WTC11 (cell line): ENCODE measurements around the gene CETP. TPM values are rescaled to one million over a fixed set of nuclear protein-coding genes. Genes with fewer than 3 reads are reported as not detected.

Experiments
- ATAC-seq: fragments of 200-7000 bp; cut with Tn5 transposase; 2 replicates; pipeline ENCODE4 v1.10.0; 2021; ENCODE audit warnings: mild to moderate bottlenecking, moderate library complexity
- CTCF ChIA-PET: fragments of 300-600 bp; sonication (Branson Sonifier 250); formaldehyde crosslinking; loops from one replicate; lab custom pipeline; 2021; ENCODE audit warnings: antibody characterized with exemption; lab: Charles Lee
- POLR2A ChIA-PET: fragments of 350-600 bp; sonication (Branson Sonifier 250); formaldehyde crosslinking; loops from one replicate; lab custom pipeline; 2021; ENCODE audit warnings: antibody characterized with exemption; lab: Charles Lee
- DNase-seq: peaks from one replicate; pipeline ENCODE4 v3.0.0; 2021; ENCODE audit warnings: low spot score
- H3K27ac Mint-ChIP-seq: 2 replicates; pipeline ENCODE4 v1.8.0; 2021; ENCODE audit warnings: mixed read lengths
- H3K27me3 Mint-ChIP-seq: 2 replicates; pipeline ENCODE4 v1.8.0; 2021; ENCODE audit warnings: low read depth, mild to moderate bottlenecking, moderate library complexity, mixed read lengths
- H3K36me3 Mint-ChIP-seq: 2 replicates; pipeline ENCODE4 v1.8.0; 2021; ENCODE audit warnings: mixed read lengths
- H3K4me1 Mint-ChIP-seq: 2 replicates; pipeline ENCODE4 v1.8.0; 2022; ENCODE audit warnings: mixed read lengths
- H3K4me3 Mint-ChIP-seq: 2 replicates; pipeline ENCODE4 v1.8.0; 2021; ENCODE audit warnings: mild to moderate bottlenecking, moderate library complexity, mixed read lengths
- H3K9me3 Mint-ChIP-seq: 2 replicates; pipeline ENCODE4 v1.8.0; 2021; ENCODE audit warnings: mixed read lengths
- CBFB ChIP-seq: sonication (generic); formaldehyde crosslinking; IDR thresholded peaks from 2 replicates; pipeline ENCODE4 v1.8.1; 2022; ENCODE audit warnings: mild to moderate bottlenecking, low read depth, missing genetic modification reagents
- E2F5 ChIP-seq: sonication (generic); formaldehyde crosslinking; IDR thresholded peaks from 2 replicates; pipeline ENCODE4 v1.8.1; 2022; ENCODE audit warnings: mild to moderate bottlenecking, moderate library complexity, missing genetic modification reagents
- FOXK1 ChIP-seq: sonication (generic); formaldehyde crosslinking; IDR thresholded peaks from 2 replicates; pipeline ENCODE4 v1.8.0; 2022; ENCODE audit warnings: mild to moderate bottlenecking, moderate library complexity, missing genetic modification reagents
- GABPB1 ChIP-seq: sonication (generic); formaldehyde crosslinking; IDR thresholded peaks from 2 replicates; pipeline ENCODE4 v1.8.1; 2023; ENCODE audit warnings: mild to moderate bottlenecking, missing genetic modification reagents
- IRF2 ChIP-seq: sonication (generic); formaldehyde crosslinking; IDR thresholded peaks from 2 replicates; pipeline ENCODE4 v1.8.0; 2022; ENCODE audit warnings: low read depth, missing genetic modification reagents, borderline replicate concordance
- MLX ChIP-seq: sonication (generic); formaldehyde crosslinking; IDR thresholded peaks from 2 replicates; pipeline ENCODE4 v1.8.1; 2023; ENCODE audit warnings: mild to moderate bottlenecking, missing genetic modification reagents, moderate library complexity
- NR3C1 ChIP-seq: sonication (generic); formaldehyde crosslinking; conservative IDR thresholded peaks from 2 replicates; pipeline ENCODE4 v1.8.1; 2023; ENCODE audit warnings: low read depth, mild to moderate bottlenecking, missing genetic modification reagents
- SP1 ChIP-seq: sonication (generic); formaldehyde crosslinking; conservative IDR thresholded peaks from 2 replicates; pipeline ENCODE4 v1.8.1; 2022; ENCODE audit warnings: missing genetic modification reagents
- ZBTB43 ChIP-seq: sonication (generic); formaldehyde crosslinking; IDR thresholded peaks from 2 replicates; pipeline ENCODE4 v1.8.1; 2023; ENCODE audit warnings: mild to moderate bottlenecking, missing genetic modification reagents
- ZNF138 ChIP-seq: sonication (generic); formaldehyde crosslinking; conservative IDR thresholded peaks from 2 replicates; pipeline ENCODE4 v1.8.1; 2022; ENCODE audit warnings: mild to moderate bottlenecking, moderate library complexity, missing genetic modification reagents
- ZNF232 ChIP-seq: sonication (generic); formaldehyde crosslinking; IDR thresholded peaks from 2 replicates; pipeline ENCODE4 v1.8.0; 2022; ENCODE audit warnings: mild to moderate bottlenecking, missing genetic modification reagents
- ZNF532 ChIP-seq: fragments of 250-450 bp; sonication (Bioruptor Pico); IDR thresholded peaks from 2 replicates; pipeline ENCODE4 v1.9.0; 2021; ENCODE audit warnings: mild to moderate bottlenecking, borderline replicate concordance
- ZNF671 ChIP-seq: fragments of 250-450 bp; sonication (Bioruptor Pico); IDR thresholded peaks from 2 replicates; pipeline ENCODE4 v1.8.0; 2021; ENCODE audit warnings: mild to moderate bottlenecking
- total RNA-seq: library from RNA; stranded (reverse); gene quantifications from 3 replicates; pipeline ENCODE4 v1.2.3, GENCODE V29; 2021
- TF ChIP-seq, protein P1 (sequence below): sonication (generic); formaldehyde crosslinking; IDR thresholded peaks from 2 replicates; pipeline ENCODE4 v1.8.0; 2023; ENCODE audit warnings: mild to moderate bottlenecking, missing genetic modification reagents
- TF ChIP-seq, protein P2 (sequence below): sonication (generic); formaldehyde crosslinking; IDR thresholded peaks from 2 replicates; pipeline ENCODE4 v1.8.1; 2022; ENCODE audit warnings: low read depth, mild to moderate bottlenecking, moderate library complexity, missing genetic modification reagents, borderline replicate concordance
- TF ChIP-seq, protein P3 (sequence below): sonication (generic); formaldehyde crosslinking; IDR thresholded peaks from 2 replicates; pipeline ENCODE4 v1.8.0; 2022; ENCODE audit warnings: missing genetic modification reagents

CETP gene
- total RNA-seq, 1 experiment from 2014 or later, result not detected

DNA sequence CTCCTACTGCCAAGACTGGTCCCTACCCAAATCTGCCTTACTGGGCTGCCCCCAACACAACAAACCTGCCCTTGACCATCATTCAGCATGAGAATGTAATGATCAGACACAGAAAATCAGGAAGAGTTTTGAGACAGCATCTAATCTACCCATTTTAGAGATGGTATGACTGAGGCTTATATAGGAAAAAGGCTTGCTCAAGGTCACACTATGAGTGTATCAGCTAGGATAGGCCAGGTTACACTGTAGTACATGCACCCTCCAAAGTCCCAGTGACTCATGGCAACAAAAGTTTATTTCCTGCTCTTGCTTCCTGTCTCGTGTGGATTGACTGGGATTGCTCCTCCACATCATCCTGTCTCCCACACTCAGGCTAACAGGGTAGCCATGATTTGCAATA is 55.5 kb downstream of the CETP start:
- ChIA-PET CTCF (no interaction called here), POLR2A (no interaction called here)
- H3K9me3 Mint-ChIP-seq, result 0 out of 2 replicates have a peak, but pooled peaks cover 4% of the 10 kb centered on the region

DNA sequence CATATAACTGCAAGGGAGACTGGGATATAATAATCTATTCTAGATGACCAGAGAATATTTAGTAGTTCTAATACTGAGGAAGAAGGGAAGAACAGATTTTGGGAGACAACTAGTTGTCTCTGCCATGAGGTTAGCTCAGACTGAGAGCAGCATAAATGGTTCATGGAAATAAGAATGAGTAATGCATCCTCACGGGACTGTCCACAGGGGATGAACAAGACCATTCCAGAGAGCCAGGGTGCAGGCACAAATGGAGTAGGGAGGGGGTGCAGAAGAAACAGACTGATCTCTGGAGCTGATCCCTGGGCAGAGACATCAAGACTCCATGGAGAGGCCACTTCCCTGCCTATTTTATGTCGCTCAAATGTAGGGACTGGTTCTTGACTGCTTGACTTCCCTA is 58.0 kb downstream of the CETP start:
- H3K36me3 Mint-ChIP-seq, result no peaks in the 10 kb centered on the region
- CTCF ChIA-PET, result interaction anchor here (1.2 kb wide), 1 partner anchor 56 kb away, joined by 3 read pairs; no protein-coding TSS in a partner anchor
- no peak overlapping the region for H3K4me3 Mint-ChIP-seq
- H3K27me3 Mint-ChIP-seq, result no peaks in the 10 kb centered on the region; the same call in 1 of the 2 replicates
- POLR2A ChIA-PET, result interaction anchor here (1.0 kb wide), 1 partner anchor 13 kb away, joined by 9 read pairs; no protein-coding TSS in a partner anchor
- TF ChIP-seq E2F5 (CRISPR knock-in tag) (no peak), ZNF671 (CRISPR knock-in tag) (no peak), IRF2 (CRISPR knock-in tag) (no peak), MLX (CRISPR knock-in tag) (no peak), FOXK1 (CRISPR knock-in tag) (no peak), ZNF138 (no peak)
- no peaks in the 10 kb centered on the region for H3K4me1 Mint-ChIP-seq
- ATAC-seq (no peak), DNase-seq (no peak)
- H3K27ac Mint-ChIP-seq, result no peak overlapping the region
- H3K9me3 Mint-ChIP-seq, result 0 out of 2 replicates have a peak, but pooled peaks cover 4% of the 10 kb centered on the region

More for the DNA sequence above, 55.5 kb downstream of the CETP start:
- Mint-ChIP-seq H3K27ac (no peak overlapping the region), H3K27me3 (no peaks in the 10 kb centered on the region), H3K4me1 (peaks cover 4% of the 10 kb centered on the region), H3K4me3 (no peak overlapping the region), H3K36me3 (no peaks in the 10 kb centered on the region)
- DNase-seq (no peak), ATAC-seq (no peak)
- TF ChIP-seq GABPB1 (CRISPR knock-in tag) (no peak), NR3C1 (CRISPR knock-in tag) (no peak)

DNA sequence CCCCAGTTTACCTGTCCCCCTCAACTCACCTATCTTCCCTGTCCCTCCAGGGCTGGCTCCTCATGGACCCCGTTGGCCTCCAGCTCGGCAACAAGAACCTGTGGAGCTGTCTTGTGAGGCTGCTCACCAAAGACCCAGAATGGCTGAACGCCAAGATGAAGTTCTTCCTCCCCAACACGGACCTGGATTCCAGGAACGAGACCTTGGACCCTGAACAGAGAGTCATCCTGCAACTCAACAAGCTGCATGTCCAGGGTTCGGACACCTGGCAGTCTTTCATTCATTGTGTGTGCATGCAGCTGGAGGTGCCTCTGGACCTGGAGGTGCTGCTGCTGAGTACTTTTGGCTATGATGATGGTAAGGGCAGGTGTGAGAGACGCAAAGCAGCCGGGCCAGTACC is 58.9 kb downstream of the CETP start:
- no peak for ATAC-seq
- DNase-seq, result no peak
- ChIA-PET CTCF (interaction anchor here (0.7 to 1.2 kb wide), 3 partner anchors 25 to 67 kb away, joined by 3 read pairs; no protein-coding TSS in a partner anchor), POLR2A (interaction anchor here (1.0 kb wide), 1 partner anchor 12 kb away, joined by 9 read pairs; no protein-coding TSS in a partner anchor)
- no peaks in the 10 kb centered on the region for H3K4me1 Mint-ChIP-seq
- 0 out of 2 replicates have a peak, but pooled peaks cover 4% of the 10 kb centered on the region for H3K9me3 Mint-ChIP-seq
- H3K27me3 Mint-ChIP-seq, result no peaks in the 10 kb centered on the region; the same call in 1 of the 2 replicates
- no peaks in the 10 kb centered on the region for H3K36me3 Mint-ChIP-seq
- no peak overlapping the region for H3K4me3 Mint-ChIP-seq
- H3K27ac Mint-ChIP-seq, result no peak overlapping the region
- TF ChIP-seq, protein P1, sequence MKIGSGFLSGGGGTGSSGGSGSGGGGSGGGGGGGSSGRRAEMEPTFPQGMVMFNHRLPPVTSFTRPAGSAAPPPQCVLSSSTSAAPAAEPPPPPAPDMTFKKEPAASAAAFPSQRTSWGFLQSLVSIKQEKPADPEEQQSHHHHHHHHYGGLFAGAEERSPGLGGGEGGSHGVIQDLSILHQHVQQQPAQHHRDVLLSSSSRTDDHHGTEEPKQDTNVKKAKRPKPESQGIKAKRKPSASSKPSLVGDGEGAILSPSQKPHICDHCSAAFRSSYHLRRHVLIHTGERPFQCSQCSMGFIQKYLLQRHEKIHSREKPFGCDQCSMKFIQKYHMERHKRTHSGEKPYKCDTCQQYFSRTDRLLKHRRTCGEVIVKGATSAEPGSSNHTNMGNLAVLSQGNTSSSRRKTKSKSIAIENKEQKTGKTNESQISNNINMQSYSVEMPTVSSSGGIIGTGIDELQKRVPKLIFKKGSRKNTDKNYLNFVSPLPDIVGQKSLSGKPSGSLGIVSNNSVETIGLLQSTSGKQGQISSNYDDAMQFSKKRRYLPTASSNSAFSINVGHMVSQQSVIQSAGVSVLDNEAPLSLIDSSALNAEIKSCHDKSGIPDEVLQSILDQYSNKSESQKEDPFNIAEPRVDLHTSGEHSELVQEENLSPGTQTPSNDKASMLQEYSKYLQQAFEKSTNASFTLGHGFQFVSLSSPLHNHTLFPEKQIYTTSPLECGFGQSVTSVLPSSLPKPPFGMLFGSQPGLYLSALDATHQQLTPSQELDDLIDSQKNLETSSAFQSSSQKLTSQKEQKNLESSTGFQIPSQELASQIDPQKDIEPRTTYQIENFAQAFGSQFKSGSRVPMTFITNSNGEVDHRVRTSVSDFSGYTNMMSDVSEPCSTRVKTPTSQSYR (CRISPR knock-in tag), result no peak
- TF ChIP-seq ZNF232 (CRISPR knock-in tag), result no peak
- TF ChIP-seq, protein P2, sequence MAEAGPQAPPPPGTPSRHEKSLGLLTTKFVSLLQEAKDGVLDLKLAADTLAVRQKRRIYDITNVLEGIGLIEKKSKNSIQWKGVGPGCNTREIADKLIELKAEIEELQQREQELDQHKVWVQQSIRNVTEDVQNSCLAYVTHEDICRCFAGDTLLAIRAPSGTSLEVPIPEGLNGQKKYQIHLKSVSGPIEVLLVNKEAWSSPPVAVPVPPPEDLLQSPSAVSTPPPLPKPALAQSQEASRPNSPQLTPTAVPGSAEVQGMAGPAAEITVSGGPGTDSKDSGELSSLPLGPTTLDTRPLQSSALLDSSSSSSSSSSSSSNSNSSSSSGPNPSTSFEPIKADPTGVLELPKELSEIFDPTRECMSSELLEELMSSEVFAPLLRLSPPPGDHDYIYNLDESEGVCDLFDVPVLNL (CRISPR knock-in tag), result no peak
- TF ChIP-seq CBFB (CRISPR knock-in tag), result no peak
- TF ChIP-seq SP1 (CRISPR knock-in tag), result no peak
- TF ChIP-seq, protein P3, sequence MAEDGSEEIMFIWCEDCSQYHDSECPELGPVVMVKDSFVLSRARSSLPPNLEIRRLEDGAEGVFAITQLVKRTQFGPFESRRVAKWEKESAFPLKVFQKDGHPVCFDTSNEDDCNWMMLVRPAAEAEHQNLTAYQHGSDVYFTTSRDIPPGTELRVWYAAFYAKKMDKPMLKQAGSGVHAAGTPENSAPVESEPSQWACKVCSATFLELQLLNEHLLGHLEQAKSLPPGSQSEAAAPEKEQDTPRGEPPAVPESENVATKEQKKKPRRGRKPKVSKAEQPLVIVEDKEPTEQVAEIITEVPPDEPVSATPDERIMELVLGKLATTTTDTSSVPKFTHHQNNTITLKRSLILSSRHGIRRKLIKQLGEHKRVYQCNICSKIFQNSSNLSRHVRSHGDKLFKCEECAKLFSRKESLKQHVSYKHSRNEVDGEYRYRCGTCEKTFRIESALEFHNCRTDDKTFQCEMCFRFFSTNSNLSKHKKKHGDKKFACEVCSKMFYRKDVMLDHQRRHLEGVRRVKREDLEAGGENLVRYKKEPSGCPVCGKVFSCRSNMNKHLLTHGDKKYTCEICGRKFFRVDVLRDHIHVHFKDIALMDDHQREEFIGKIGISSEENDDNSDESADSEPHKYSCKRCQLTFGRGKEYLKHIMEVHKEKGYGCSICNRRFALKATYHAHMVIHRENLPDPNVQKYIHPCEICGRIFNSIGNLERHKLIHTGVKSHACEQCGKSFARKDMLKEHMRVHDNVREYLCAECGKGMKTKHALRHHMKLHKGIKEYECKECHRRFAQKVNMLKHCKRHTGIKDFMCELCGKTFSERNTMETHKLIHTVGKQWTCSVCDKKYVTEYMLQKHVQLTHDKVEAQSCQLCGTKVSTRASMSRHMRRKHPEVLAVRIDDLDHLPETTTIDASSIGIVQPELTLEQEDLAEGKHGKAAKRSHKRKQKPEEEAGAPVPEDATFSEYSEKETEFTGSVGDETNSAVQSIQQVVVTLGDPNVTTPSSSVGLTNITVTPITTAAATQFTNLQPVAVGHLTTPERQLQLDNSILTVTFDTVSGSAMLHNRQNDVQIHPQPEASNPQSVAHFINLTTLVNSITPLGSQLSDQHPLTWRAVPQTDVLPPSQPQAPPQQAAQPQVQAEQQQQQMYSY, result no peak
- TF ChIP-seq ZNF532, result no peak
- no peak for TF ChIP-seq IRF2 (CRISPR knock-in tag)
- no peak for TF ChIP-seq ZBTB43 (CRISPR knock-in tag)
- no peak for TF ChIP-seq FOXK1 (CRISPR knock-in tag)
